ENCODE data around the gene SNX10. TPM values are rescaled to one million over a fixed set of nuclear protein-coding genes. Genes with fewer than 3 reads are reported as not detected.

SNX10 gene
- polyA plus RNA-seq, 1 donor from 2014 or later = 112 TPM

DNA sequence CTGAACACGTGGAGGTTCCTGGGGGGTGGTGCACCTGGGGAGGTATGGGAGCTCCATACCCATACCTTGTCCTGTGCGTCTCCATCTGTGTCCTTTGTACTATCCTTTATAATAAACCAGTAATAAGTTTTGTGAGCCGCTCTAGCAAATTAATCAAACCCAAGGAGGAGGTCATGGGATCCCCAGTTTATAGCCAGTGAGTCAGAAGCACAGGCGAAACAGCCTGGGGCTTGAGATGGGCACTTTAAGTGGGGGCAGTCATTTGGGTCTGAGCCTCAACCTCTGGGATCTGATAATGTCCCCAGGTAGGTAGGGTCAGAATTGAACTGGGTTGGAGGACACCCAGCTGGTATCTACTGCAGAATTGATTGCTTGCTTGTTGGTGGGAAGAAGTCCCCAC is 16.9 kb downstream of the SNX10 start:
- peaks cover 1% of the 10 kb centered on the region for H3K36me3 Mint-ChIP-seq
- H3K4me1 Mint-ChIP-seq = peaks cover 20 to 40% (median 37%) of the 10 kb centered on the region in 3 donors
- no peaks in the 10 kb centered on the region for H3K27me3 Mint-ChIP-seq
- H3K27ac Mint-ChIP-seq = peak overlapping the region in 2 of 3 donors; percentile 27 to 52
- H3K9me3 Mint-ChIP-seq = no peaks in the 10 kb centered on the region
- H3K4me3 Mint-ChIP-seq = no peak overlapping the region

DNA sequence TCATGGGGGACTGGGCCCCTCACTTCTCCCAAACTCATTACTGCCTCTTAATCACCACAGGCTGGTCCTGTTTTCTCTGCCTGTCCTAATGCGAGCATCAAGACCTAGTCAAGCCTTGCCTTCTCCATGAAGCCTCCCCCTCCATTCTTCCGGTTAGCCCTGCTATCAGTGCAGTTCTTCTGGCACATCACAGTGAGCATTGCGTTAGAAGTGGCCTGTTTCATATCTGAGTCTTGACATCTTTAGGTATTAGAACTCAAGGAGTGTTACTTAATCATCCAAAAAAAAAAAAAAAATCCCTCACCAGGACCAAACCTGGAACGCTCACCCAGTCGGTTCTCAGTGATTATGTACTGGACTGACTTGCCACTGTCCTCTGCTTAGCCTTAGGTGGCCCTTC is 17.4 kb downstream of the SNX10 start:
- H3K4me3 Mint-ChIP-seq = peak overlapping the region in 1 of 4 donors; percentile 14
- H3K36me3 Mint-ChIP-seq = peaks cover 1% of the 10 kb centered on the region
- peaks cover 21 to 39% (median 35%) of the 10 kb centered on the region in 3 donors for H3K4me1 Mint-ChIP-seq
- H3K27me3 Mint-ChIP-seq = no peaks in the 10 kb centered on the region
- no peaks in the 10 kb centered on the region for H3K9me3 Mint-ChIP-seq
- H3K27ac Mint-ChIP-seq = peak overlapping the region in 1 of 3 donors; percentile 52

DNA sequence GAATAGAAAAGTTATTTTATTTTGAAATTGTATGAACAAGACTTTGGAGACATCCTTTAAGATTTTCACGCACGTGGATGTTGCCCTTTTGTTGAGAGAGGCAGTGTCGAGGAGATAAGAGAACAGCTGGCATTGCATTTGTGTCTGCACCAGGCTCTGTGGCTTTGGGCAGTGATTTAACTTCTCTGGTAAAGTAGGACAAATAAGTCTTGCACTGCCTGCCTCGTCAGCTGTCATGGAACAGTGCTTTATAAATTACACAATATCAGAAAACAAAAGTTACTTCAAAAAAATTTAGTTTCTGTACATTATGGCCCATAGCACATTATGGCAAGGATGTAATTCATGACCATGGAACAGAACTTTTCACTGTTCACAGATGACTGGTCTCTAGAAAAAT is 20.1 kb downstream of the SNX10 start:
- Mint-ChIP-seq H3K4me3 (no peak overlapping the region), H3K4me1 (peaks cover 24 to 39% (median 35%) of the 10 kb centered on the region in 3 donors), H3K9me3 (no peaks in the 10 kb centered on the region), H3K36me3 (peaks cover 1% of the 10 kb centered on the region), H3K27ac (peak overlapping the region in 1 of 3 donors; percentile 59), H3K27me3 (no peaks in the 10 kb centered on the region)

DNA sequence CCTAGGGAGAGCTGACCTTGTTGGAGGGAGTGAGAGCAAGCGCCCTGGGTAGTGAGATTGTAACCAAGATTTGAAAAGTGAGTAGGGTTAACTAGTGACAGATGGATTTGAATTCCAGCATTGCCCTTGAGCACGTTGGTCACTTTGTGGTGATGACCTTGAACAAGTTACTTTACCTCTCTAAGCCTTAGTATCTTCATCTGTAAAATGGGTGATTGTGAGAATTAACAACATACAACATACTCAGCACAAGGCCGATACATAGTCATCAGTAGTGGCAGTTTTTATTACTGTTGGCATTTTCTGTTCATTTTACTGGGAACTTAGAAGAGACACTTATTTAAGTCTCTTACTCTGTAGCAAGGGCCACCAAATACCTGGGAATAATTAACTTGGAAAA is 25.5 kb downstream of the SNX10 start:
- peak overlapping the region in 1 of 3 donors; percentile 39 for H3K27ac Mint-ChIP-seq
- peaks cover 29 to 60% (median 55%) of the 10 kb centered on the region in 3 donors for H3K4me1 Mint-ChIP-seq
- H3K27me3 Mint-ChIP-seq = no peaks in the 10 kb centered on the region
- no peak overlapping the region for H3K4me3 Mint-ChIP-seq
- no peaks in the 10 kb centered on the region for H3K9me3 Mint-ChIP-seq
- peaks cover 5% of the 10 kb centered on the region for H3K36me3 Mint-ChIP-seq

DNA sequence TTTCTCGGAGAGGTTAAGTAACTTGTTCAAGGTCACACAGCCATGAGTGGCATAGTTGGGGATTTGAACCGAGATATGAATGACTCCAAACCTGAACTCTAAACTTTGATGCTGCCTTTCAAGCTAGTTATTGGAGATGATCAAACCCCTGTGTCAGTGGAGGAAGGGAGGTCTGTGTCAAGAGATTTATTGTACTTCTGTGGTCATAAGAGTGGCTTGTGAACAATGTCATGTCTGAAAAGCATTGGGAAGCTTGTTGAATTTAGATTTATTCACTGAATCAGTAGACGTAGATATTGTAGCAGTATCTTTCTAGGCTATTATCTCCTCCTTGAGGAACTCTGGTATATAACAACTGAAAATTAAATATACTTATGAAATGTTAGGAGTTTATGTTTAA is 27.3 kb downstream of the SNX10 start:
- Mint-ChIP-seq H3K4me1 (peaks cover 23 to 58% (median 51%) of the 10 kb centered on the region in 3 donors), H3K36me3 (peaks cover 5% of the 10 kb centered on the region), H3K9me3 (no peaks in the 10 kb centered on the region), H3K27me3 (no peaks in the 10 kb centered on the region), H3K27ac (peak overlapping the region; percentile 6 to 44 (median 15)), H3K4me3 (no peak overlapping the region)

DNA sequence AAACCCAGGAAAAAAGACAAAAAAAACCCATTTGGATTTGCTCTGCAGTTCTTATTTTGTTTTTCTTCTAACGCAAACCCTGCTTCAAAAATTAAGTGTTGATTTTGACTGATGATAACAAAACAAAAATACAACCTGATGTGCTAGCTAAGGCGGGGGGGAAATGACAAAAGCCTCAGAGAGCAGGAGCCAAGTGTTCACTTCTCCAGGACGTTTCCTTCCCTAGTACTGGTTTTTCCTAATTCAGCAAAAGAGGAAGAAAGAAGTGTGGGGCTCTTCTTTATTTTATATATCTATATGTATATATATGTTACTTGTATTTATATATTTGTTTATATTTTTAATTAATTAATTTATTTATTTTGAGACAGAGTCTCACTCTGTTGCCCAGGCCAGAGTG is 28.0 kb downstream of the SNX10 start:
- Mint-ChIP-seq H3K9me3 (no peaks in the 10 kb centered on the region), H3K4me3 (no peak overlapping the region), H3K4me1 (peaks cover 17 to 53% (median 44%) of the 10 kb centered on the region in 3 donors), H3K27me3 (no peaks in the 10 kb centered on the region), H3K36me3 (peaks cover 5% of the 10 kb centered on the region), H3K27ac (peak overlapping the region in 2 of 3 donors; percentile 6 to 44)

DNA sequence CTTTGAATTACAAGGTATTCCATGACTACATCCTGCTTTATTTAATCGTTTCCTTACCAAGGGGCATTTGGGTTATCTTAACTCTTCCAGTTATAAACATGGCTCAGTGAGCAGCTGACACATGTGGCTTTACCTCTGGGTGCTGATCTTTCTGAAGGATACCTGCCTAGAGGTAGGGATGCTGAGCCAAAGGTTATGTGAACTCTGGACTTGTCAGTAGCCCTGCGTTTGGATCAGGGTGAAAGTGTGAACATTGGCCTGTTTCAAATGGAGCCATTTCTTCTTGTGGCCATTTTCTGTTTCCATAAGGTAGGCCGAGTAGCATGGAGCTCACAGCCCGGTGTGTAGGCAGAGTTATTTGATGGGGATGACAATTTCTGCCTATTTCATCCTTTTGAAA is 29.2 kb downstream of the SNX10 start:
- H3K9me3 Mint-ChIP-seq = no peaks in the 10 kb centered on the region
- H3K27ac Mint-ChIP-seq = peak overlapping the region in 2 of 3 donors; percentile 10 to 35
- peaks cover 5% of the 10 kb centered on the region for H3K36me3 Mint-ChIP-seq

DNA sequence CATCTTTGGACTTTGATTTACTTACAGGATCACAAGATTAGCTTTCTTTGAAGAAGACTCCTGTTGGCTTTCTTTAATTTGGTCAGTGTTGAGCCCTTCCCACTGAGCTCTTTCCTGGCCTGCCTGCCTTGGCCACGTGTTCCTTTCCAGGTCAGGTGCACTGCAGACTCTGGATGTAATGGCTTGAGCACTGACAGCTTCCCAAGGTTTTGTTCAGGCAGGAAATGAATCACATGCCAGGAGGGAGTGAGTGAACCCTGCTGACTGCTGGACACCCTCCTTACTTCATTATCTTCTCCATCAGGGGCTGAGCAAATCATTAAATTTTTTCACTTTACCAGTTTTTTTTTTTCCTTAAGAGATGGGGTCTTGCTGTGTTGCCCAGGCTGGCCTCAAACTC is 29.8 kb downstream of the SNX10 start:
- Mint-ChIP-seq H3K36me3 (peaks cover 5% of the 10 kb centered on the region), H3K4me3 (peak overlapping the region in 1 of 4 donors; percentile 24), H3K27ac (peak overlapping the region in 1 of 3 donors; percentile 7), H3K4me1 (peaks cover 15 to 48% (median 37%) of the 10 kb centered on the region in 3 donors), H3K9me3 (no peaks in the 10 kb centered on the region), H3K27me3 (no peaks in the 10 kb centered on the region)

More for the DNA sequence above, 29.2 kb downstream of the SNX10 start:
- no peaks in the 10 kb centered on the region for H3K27me3 Mint-ChIP-seq
- H3K4me1 Mint-ChIP-seq = peaks cover 12 to 48% (median 39%) of the 10 kb centered on the region in 3 donors
- no peak overlapping the region for H3K4me3 Mint-ChIP-seq

DNA sequence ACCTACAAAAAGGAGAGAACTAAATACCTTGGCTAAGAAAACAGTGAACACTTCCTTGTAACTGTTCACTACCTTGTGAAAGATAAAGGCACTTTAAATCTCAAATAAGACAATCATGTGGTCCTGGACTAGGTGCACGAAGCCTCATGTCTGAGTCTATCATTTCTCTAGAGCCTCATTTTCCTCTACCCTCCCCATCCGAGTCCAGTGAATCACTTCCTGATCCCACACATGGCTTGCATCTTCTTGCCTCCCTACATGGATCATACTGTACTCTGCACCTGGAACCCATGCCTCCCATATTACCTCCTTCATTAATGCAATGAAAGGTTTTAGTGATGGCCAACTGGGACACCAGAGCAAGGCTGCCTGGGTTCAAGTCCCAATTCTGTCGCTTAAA is 34.5 kb downstream of the SNX10 start:
- Mint-ChIP-seq H3K4me1 (peaks cover 32 to 47% (median 45%) of the 10 kb centered on the region in 3 donors), H3K9me3 (no peaks in the 10 kb centered on the region), H3K36me3 (no peaks in the 10 kb centered on the region), H3K27me3 (no peaks in the 10 kb centered on the region), H3K27ac (no peak overlapping the region), H3K4me3 (no peak overlapping the region)

DNA sequence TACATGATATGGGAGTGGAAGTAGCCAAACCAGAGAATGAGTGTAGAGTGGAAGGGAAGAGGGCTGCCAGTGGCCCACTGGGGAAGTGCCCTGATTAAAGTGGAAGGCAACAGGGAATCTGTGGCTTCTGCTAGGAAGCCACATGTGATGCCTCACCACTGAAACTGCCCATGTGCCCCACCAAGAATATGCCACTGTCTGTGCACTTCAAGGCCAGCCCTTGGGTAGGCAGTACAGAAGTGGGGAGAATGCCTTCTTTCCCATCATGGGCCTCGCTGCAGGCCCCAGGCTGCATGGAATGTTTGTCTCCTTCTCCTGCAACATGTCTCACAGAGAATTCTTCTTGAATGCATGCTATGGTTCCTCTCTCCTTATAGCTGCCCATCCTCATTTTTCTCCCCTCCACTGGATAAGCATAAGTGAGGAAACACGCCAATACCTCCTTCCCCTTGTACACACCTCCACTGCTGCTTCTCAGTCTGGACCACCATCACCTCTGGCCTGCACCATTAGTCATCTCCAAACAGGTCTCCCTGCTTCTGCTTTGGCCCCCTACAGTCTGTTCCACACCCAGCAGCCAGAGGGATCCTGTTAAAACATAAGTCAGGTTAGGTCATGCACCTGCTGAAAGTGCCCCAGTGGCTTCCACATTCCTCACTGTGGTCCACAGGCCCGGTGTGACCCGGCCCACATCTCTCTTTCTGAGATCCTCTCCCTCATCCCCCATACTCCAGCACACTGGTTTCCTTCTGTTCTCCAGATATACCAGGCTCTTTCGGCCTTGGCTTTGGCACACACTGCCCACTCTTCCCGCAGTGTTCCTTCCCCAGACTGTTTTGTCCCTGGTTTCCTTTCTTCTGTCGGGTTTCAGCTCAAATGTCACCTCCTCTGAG is 37.1 kb downstream of the SNX10 start:
- peaks cover 44 to 55% (median 46%) of the 10 kb centered on the region in 3 donors for H3K4me1 Mint-ChIP-seq
- H3K36me3 Mint-ChIP-seq = no peaks in the 10 kb centered on the region
- H3K27ac Mint-ChIP-seq = peak overlapping the region; percentile 69 to 95 (median 93)
- H3K9me3 Mint-ChIP-seq = peaks cover 0 to 5% (median 0%) of the 10 kb centered on the region in 3 donors
- H3K27me3 Mint-ChIP-seq = no peaks in the 10 kb centered on the region
- peak overlapping the region in 3 of 4 donors; percentile 44 to 92 (median 82) for H3K4me3 Mint-ChIP-seq

DNA sequence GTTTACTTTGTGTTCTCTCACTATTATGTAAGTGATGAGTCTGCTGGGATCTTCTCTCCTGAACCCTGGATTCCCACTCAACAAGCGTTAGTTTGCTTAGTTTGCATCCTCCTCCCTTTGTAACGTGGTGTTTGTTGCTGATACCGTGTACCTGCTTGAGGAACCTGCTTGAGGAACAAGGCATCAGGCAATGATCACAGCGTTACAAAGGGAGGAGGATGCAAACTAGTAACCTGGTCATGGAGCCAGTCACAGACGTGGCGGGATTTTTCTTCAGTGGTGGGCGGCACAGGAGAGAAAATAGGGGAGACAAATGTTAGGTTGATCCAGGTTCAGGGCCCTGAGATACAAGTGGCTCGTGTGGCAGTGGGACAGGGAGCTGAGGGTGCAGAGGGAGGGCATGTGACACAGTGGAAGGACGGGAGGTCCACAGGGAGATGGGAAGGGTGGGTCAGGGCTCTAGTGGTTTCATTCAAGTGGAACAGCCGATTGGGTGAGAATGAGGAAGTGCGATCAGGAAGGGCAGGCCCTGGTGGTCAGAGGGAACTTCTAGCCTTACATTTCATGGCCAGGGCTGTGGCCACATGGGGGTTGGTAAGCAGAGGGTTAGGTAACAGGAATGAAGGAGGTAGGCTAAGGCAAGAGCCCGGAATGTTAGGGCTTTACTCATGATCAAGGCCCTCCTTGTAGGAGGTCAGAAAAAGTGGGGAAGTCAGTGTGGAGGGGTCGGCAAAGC is 38.0 kb downstream of the SNX10 start:
- peaks cover 52 to 63% (median 55%) of the 10 kb centered on the region in 3 donors for H3K4me1 Mint-ChIP-seq
- no peaks in the 10 kb centered on the region for H3K36me3 Mint-ChIP-seq
- peaks cover 0 to 5% (median 0%) of the 10 kb centered on the region in 3 donors for H3K9me3 Mint-ChIP-seq
- peak overlapping the region; percentile 69 to 95 (median 93) for H3K27ac Mint-ChIP-seq
- H3K4me3 Mint-ChIP-seq = peak overlapping the region; percentile 44 to 92 (median 70)
- no peaks in the 10 kb centered on the region for H3K27me3 Mint-ChIP-seq

DNA sequence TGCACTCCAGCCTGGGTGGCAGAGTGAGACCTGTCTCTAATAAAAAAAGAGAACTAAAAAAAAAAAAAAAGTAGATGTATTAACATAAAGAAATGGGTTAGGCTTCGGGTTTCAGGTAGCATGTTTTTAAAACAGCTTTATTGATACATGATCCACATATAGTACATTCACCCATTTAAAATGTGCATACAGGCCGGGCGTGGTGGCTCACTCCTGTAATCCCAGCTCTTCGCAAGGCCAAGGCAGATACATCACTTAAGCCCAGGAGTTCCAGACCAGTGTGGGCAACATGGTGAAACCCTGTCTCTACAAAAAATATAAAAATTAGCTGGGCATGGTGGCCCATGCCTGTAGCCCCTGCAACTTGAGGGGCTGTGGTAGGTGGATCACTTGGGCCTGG is 39.5 kb downstream of the SNX10 start:
- Mint-ChIP-seq H3K9me3 (peaks cover 0 to 5% (median 0%) of the 10 kb centered on the region in 3 donors), H3K27ac (peak overlapping the region; percentile 69 to 95 (median 93)), H3K27me3 (no peaks in the 10 kb centered on the region), H3K4me1 (peaks cover 62 to 74% (median 69%) of the 10 kb centered on the region in 3 donors), H3K36me3 (peaks cover 2% of the 10 kb centered on the region), H3K4me3 (peak overlapping the region in 3 of 4 donors; percentile 44 to 92 (median 84))

DNA sequence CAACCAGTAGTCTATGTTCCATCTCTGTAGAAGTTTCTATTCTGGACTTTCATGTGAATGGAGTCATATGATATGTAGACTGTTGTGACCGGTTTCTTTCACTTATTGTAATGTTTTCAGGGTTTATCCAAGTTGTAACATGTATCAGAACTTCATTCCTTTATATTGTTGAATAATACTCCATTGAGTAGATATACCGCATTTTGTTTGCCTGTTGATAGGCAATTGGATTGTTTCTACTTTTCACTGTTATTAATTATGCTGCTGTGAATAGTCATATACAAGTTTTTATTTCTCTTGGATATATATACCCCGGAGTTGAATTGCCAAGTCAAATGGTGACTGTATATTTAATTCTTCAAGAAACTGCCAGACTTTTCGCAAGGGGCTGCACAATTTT is 40.1 kb downstream of the SNX10 start:
- peak overlapping the region; percentile 54 to 93 (median 81) for H3K27ac Mint-ChIP-seq
- H3K36me3 Mint-ChIP-seq = peaks cover 2% of the 10 kb centered on the region
- H3K4me3 Mint-ChIP-seq = peak overlapping the region in 2 of 4 donors; percentile 38 to 63
- peaks cover 0 to 5% (median 0%) of the 10 kb centered on the region in 3 donors for H3K9me3 Mint-ChIP-seq
- no peaks in the 10 kb centered on the region for H3K27me3 Mint-ChIP-seq
- peaks cover 61 to 76% (median 74%) of the 10 kb centered on the region in 3 donors for H3K4me1 Mint-ChIP-seq

DNA sequence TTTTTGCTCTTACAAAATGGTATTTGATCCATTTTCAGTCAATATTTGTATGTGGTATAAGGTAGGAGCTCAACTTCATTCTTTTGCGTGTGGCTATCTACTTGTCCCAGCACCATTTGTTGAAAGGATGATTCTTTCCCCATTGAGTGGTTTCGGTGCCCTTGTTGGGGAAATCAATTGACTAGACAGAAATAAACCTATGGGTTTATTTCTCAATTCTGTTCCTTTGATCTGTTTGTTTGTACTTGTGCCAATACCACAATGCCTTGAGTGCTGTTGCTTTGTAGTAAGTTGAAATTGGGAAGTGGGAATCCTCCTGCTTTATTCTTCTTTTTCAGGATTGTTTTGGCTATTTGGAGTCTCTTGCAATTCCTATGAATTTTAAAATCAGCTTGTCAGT is 41.0 kb downstream of the SNX10 start:
- Mint-ChIP-seq H3K4me1 (peaks cover 65 to 83% (median 79%) of the 10 kb centered on the region in 3 donors), H3K27ac (peak overlapping the region; percentile 28 to 81 (median 54)), H3K9me3 (peaks cover 0 to 5% (median 0%) of the 10 kb centered on the region in 3 donors), H3K27me3 (no peaks in the 10 kb centered on the region), H3K4me3 (peak overlapping the region in 1 of 4 donors; percentile 38), H3K36me3 (peaks cover 2% of the 10 kb centered on the region)
